ENCODE results near the gene TNRC6C. TPM values are rescaled to one million over a fixed set of nuclear protein-coding genes. Genes with fewer than 3 reads are reported as not detected.

Gene TNRC6C
- total and polyA plus RNA-seq, 9 of the 15 experiments (the other 6 are each of a cell fraction or from before 2014, with no cell fraction given), result 0.20 to 4.9 (median 2.3) TPM

- H3K9me1 ChIP-seq (ENCODE audit: control insufficient read depth, insufficient read depth, low read length), result no peaks in the 10 kb centered on the region
- no peaks in the 10 kb centered on the region for H3K79me2 ChIP-seq (ENCODE audit: control insufficient read depth, insufficient read depth, low read length)
- no peaks in the 10 kb centered on the region for H3K9me3 ChIP-seq (replicated peaks; ENCODE audit: control insufficient read depth, insufficient read depth, low read depth, low read length)
- in situ Hi-C loops (cut with MboI) (no loop called here), intact Hi-C loops (cut with micrococcal nuclease) (no loop called here)
- no peak for ATAC-seq
- no peak for FAIRE-seq
- peaks cover 25 to 41% of the 10 kb centered on the region in 2 experiments; a peak in 4 of 5 replicates for H3K4me1 ChIP-seq (replicated peaks in 1 of 2; ENCODE audit: control insufficient read depth in 2 of 2, insufficient read depth in 2 of 2, low read length in 2 of 2)
- POLR2A ChIA-PET, result interaction anchor here (0.7 to 2.0 kb wide), 3 partner anchors 11 to 54 kb away, joined by 3 to 8 read pairs (median 3); no protein-coding TSS in a partner anchor
- peak overlapping the region; percentile 29 to 46; a peak in 2 of 4 replicates for H3K9ac ChIP-seq (ENCODE audit: insufficient read depth in 1 of 2, low read depth in 2 of 2, low read length in 2 of 2)
- no peak overlapping the region; the same call in 1 of the 2 replicates for H3K4me2 ChIP-seq (ENCODE audit: insufficient read depth, low read length)
- no peak for DNase-seq (ENCODE audit: extremely low read depth in 1 of 4, low spot score in 3 of 4)
- 45% methylated on average over 9 of the region's 9 CpGs for WGBS (ENCODE audit: insufficient coverage, low coverage, missing lambda C conversion rate)
- H4K20me1 ChIP-seq (replicated peaks; ENCODE audit: control insufficient read depth, insufficient read depth, low read length), result no peaks in the 10 kb centered on the region
- H3K4me3 ChIP-seq, result no peak overlapping the region
- peaks cover 13% of the 10 kb centered on the region; the same call in 2 of the 3 replicates for H3K36me3 ChIP-seq (ENCODE audit: control insufficient read depth, insufficient read depth, low read length)
- H2AFZ ChIP-seq (ENCODE audit: low read depth, low read length), result peak overlapping the region; percentile 40
- H3K27ac ChIP-seq (ENCODE audit: extremely low read depth, low read depth, low read length), result peak overlapping the region; percentile 39; the same call in 2 of the 3 replicates
- BruUV-seq (replicated peaks), result no TSS peak
- CTCF ChIA-PET (ENCODE audit: low intra/inter-chr PET ratio), result no interaction called here
- no peaks in the 10 kb centered on the region for H3K27me3 ChIP-seq (ENCODE audit: control insufficient read depth in 2 of 2, insufficient read depth in 2 of 2, low read length in 2 of 2)
- TF ChIP-seq MED1 (CRISPR knock-in tag; IDR thresholded peaks at IDR 0.05; ENCODE audit: borderline replicate concordance) (no peak), ZNF316 (IDR thresholded peaks at IDR 0.05) (peak; percentile 87), ZNF699 (CRISPR knock-in tag; IDR thresholded peaks at IDR 0.05; ENCODE audit: insufficient replicate concordance) (no peak), CLOCK (CRISPR knock-in tag; IDR thresholded peaks at IDR 0.05; ENCODE audit: borderline replicate concordance) (no peak), RBM25 (IDR thresholded peaks at IDR 0.05; ENCODE audit: low read depth, low read length, severe bottlenecking) (no peak), ATF2 (CRISPR knock-in tag; IDR thresholded peaks at IDR 0.05) (no peak), NRF1 (conservative IDR thresholded peaks at IDR 0.05 in 1 of 2, IDR thresholded peaks at IDR 0.05 in 1 of 2) (no peak), GABPB1 (CRISPR knock-in tag; IDR thresholded peaks at IDR 0.05) (no peak), ZFX (CRISPR knock-in tag; IDR thresholded peaks at IDR 0.05) (no peak), PKNOX1 (IDR thresholded peaks at IDR 0.05) (no peak), ZBTB26 (CRISPR knock-in tag; IDR thresholded peaks at IDR 0.05) (no peak), NFE2L1 (tag; IDR thresholded peaks at IDR 0.05; ENCODE audit: borderline replicate concordance, low read depth) (peak; percentile 6; the same call in 1 of the 2 replicates), ASH1L (IDR thresholded peaks at IDR 0.05; ENCODE audit: borderline replicate concordance, low read depth, partially characterized antibody) (no peak), MEF2A (IDR thresholded peaks at IDR 0.05; ENCODE audit: control insufficient read depth, low read depth, low read length) (no peak), MAFG (tag; conservative IDR thresholded peaks at IDR 0.05) (peak; percentile 76), SMAD2 (IDR thresholded peaks at IDR 0.05; ENCODE audit: low read depth, low read length) (no peak)
These were observed 76.1 kb downstream of the TNRC6C start for GRCh38 chr17:78034429-78035091.
